Renal cortex interstitium (tissue), 11 donors: Measurements from ENCODE around the gene STARD8. TPM values are rescaled to one million over a fixed set of nuclear protein-coding genes. Genes with fewer than 3 reads are reported as not detected.
A peak's percentile ranks its signal among the peaks of the same experiment; 100 is the strongest.
"Not testable (repeated sequence)": the region's sequence is repeated elsewhere in the genome, so short reads cannot be mapped to it uniquely, and the experiment has no call there.

Experiments used
- DNase-seq, 11 donors: peaks; one replicate each; pipeline ENCODE4 v3.0.0-alpha.2; 2013; ENCODE audit warnings: low read depth in 9 of 11, low spot score in 4 of 11; ENCODE audit errors: extremely low read depth in 1 of 11
- polyA plus RNA-seq, 3 donors: library from polyadenylated mRNA; unstranded; fragments of 120-200 nt; gene quantifications; one replicate each; pipeline ENCODE4 v1.2.1, GENCODE V29; 2013; ENCODE audit not compliant: insufficient read length in 3 of 3

The STARD8 gene
- polyA plus RNA-seq, 3 donors, result 17.1 to 21.3 (median 21.0) TPM

GRCh38 chrX:68650491-68650890 lies 3.0 kb downstream of the STARD8 start:
- no peak for DNase-seq

GRCh38 chrX:68651110-68651509 lies 3.6 kb downstream of the STARD8 start:
- no peak for DNase-seq

- no peak for DNase-seq
Measured at GRCh38 chrX:68652326-68653170, 5.1 kb downstream of the STARD8 start.

GRCh38 chrX:68654693-68655092 lies 7.2 kb downstream of the STARD8 start:
- DNase-seq, result no peak

- not testable (repeated sequence) for DNase-seq
Measured at GRCh38 chrX:68656473-68656872, 9.0 kb downstream of the STARD8 start.

- DNase-seq, result peak in 4 of 11 donors; percentile 36 to 43 (median 40)
Measured at GRCh38 chrX:68658530-68658929, 11.1 kb downstream of the STARD8 start.

- DNase-seq, result no peak
Measured at GRCh38 chrX:68659385-68659784, 11.9 kb downstream of the STARD8 start.

- DNase-seq, result no peak
Measured at GRCh38 chrX:68659786-68660185, 12.3 kb downstream of the STARD8 start.

GRCh38 chrX:68660746-68661145 lies 13.3 kb downstream of the STARD8 start:
- no peak for DNase-seq

- DNase-seq, result no peak
Measured at GRCh38 chrX:68665502-68665901, 18.0 kb downstream of the STARD8 start.

GRCh38 chrX:68666580-68666979 lies 19.1 kb downstream of the STARD8 start:
- DNase-seq, result no peak

GRCh38 chrX:68669094-68669860 lies 21.8 kb downstream of the STARD8 start:
- peak in 1 of 11 donors; percentile 37 for DNase-seq

- no peak for DNase-seq
Measured at GRCh38 chrX:68669871-68670270, 22.4 kb downstream of the STARD8 start.

GRCh38 chrX:68671221-68671620 lies 23.8 kb downstream of the STARD8 start:
- DNase-seq, result no peak

GRCh38 chrX:68672581-68673318 lies 25.3 kb downstream of the STARD8 start:
- DNase-seq, result no peak

- DNase-seq, result no peak
Measured at GRCh38 chrX:68675571-68675970, 28.1 kb downstream of the STARD8 start.

- DNase-seq, result no peak
Measured at GRCh38 chrX:68676335-68676734, 28.9 kb downstream of the STARD8 start.

GRCh38 chrX:68677998-68678397 lies 30.5 kb downstream of the STARD8 start:
- no peak for DNase-seq

GRCh38 chrX:68681443-68681941 lies 34.0 kb downstream of the STARD8 start:
- no peak for DNase-seq
